ENCODE measurements around the gene DMRTB1. TPM values are rescaled to one million over a fixed set of nuclear protein-coding genes. Genes with fewer than 3 reads are reported as not detected.

DMRTB1 gene
- total RNA-seq, 1 experiment from 2014 or later = not detected

- Histone ChIP-seq H3K9me3 (ENCODE audit: control insufficient read depth, insufficient read depth, low read depth, low read length) (no peaks in the 10 kb centered on the region), H3K4me1 (ENCODE audit: control insufficient read depth, insufficient read depth, low read length) (no peaks in the 10 kb centered on the region), H3K27me3 (ENCODE audit: control insufficient read depth, insufficient read depth, low read length) (no peaks in the 10 kb centered on the region), H3K4me3 (ENCODE audit: low read depth in 2 of 2, low read length in 2 of 2) (no peak overlapping the region), H3K36me3 (ENCODE audit: control insufficient read depth, insufficient read depth, low read length) (no peaks in the 10 kb centered on the region), H3K27ac (ENCODE audit: low read length) (no peak overlapping the region)
- BruUV-seq (replicated peaks) = no TSS peak
- no peak for ATAC-seq
- in situ Hi-C loops (cut with HindIII; ENCODE audit: low pct_unique_long_range_greater_than_20kb, low sequenced_read_pairs) = no loop called here
- ChIA-PET POLR2A (no interaction called here), CTCF (no interaction called here)
- DNase-seq (ENCODE audit: low read depth, low spot score) = no peak
- no peak for TF ChIP-seq CTCF (IDR thresholded peaks at IDR 0.05)
- no peak for TF ChIP-seq POLR2AphosphoS5 (IDR thresholded peaks at IDR 0.05; ENCODE audit: low read depth, low read length)
- TF ChIP-seq REST (IDR thresholded peaks at IDR 0.05; ENCODE audit: insufficient read depth in 1 of 2, low read depth in 2 of 2, low read length in 1 of 2) = no peak
- no peak for TF ChIP-seq SIN3A (IDR thresholded peaks at IDR 0.05; ENCODE audit: borderline replicate concordance, insufficient read depth, low read depth, low read length)
- TF ChIP-seq TCF7L2 (IDR thresholded peaks at IDR 0.05; ENCODE audit: low read depth, low read length) = no peak
- intact Hi-C loops (cut with micrococcal nuclease; ENCODE audit: unreplicated experiment) = no loop called here
Observed at GRCh38 chr1:53463961-53464899, 5.0 kb downstream of the DMRTB1 start.

GRCh38 chr1:53465023-53465957 lies 6.1 kb downstream of the DMRTB1 start:
- H3K27ac ChIP-seq (ENCODE audit: low read length) = no peak overlapping the region
- no TSS peak for BruUV-seq (replicated peaks)
- no peaks in the 10 kb centered on the region for H3K4me1 ChIP-seq (ENCODE audit: control insufficient read depth, insufficient read depth, low read length)
- no peak for DNase-seq (ENCODE audit: low read depth, low spot score)
- no peak overlapping the region for H3K4me3 ChIP-seq (ENCODE audit: low read depth in 2 of 2, low read length in 2 of 2)
- ChIA-PET CTCF (interaction anchor here (0.6 to 0.7 kb wide), 2 partner anchors 14 to 110 kb away, joined by 3 read pairs; no protein-coding TSS in a partner anchor), POLR2A (no interaction called here)
- intact Hi-C loops (cut with micrococcal nuclease; ENCODE audit: unreplicated experiment) = no loop called here
- ATAC-seq = no peak
- TF ChIP-seq SIN3A (IDR thresholded peaks at IDR 0.05; ENCODE audit: borderline replicate concordance, insufficient read depth, low read depth, low read length) (no peak), POLR2AphosphoS5 (IDR thresholded peaks at IDR 0.05; ENCODE audit: low read depth, low read length) (no peak), CTCF (IDR thresholded peaks at IDR 0.05) (no peak), TCF7L2 (IDR thresholded peaks at IDR 0.05; ENCODE audit: low read depth, low read length) (no peak), REST (IDR thresholded peaks at IDR 0.05; ENCODE audit: insufficient read depth in 1 of 2, low read depth in 2 of 2, low read length in 1 of 2) (no peak)
- H3K27me3 ChIP-seq (ENCODE audit: control insufficient read depth, insufficient read depth, low read length) = no peaks in the 10 kb centered on the region
- no peaks in the 10 kb centered on the region for H3K9me3 ChIP-seq (ENCODE audit: control insufficient read depth, insufficient read depth, low read depth, low read length)
- H3K36me3 ChIP-seq (ENCODE audit: control insufficient read depth, insufficient read depth, low read length) = no peaks in the 10 kb centered on the region
- in situ Hi-C loops (cut with HindIII; ENCODE audit: low pct_unique_long_range_greater_than_20kb, low sequenced_read_pairs) = no loop called here
